NB4 (cell line): ENCODE measurements around the gene METTL23.

Experiments used
- MYC ChIP-seq: IDR thresholded peaks from 2 replicates; pipeline ENCODE4 v1.6.1; 2011; ENCODE audit warnings: low read depth, low read length
- POLR2A ChIP-seq: IDR thresholded peaks from 2 replicates; pipeline ENCODE4 v1.6.1; 2011; ENCODE audit warnings: mild to moderate bottlenecking; ENCODE audit not compliant: insufficient read length; ENCODE audit errors: extremely low read depth
- TF ChIP-seq, protein P1 (sequence below): IDR thresholded peaks from one replicate; pipeline ENCODE4 v1.5.1; 2012; ENCODE audit warnings: low read depth, low read length
- TF ChIP-seq, protein P2 (sequence below): IDR thresholded peaks from 2 replicates; pipeline ENCODE4 v1.6.1; 2011; ENCODE audit warnings: low read depth, low read length

DNA sequence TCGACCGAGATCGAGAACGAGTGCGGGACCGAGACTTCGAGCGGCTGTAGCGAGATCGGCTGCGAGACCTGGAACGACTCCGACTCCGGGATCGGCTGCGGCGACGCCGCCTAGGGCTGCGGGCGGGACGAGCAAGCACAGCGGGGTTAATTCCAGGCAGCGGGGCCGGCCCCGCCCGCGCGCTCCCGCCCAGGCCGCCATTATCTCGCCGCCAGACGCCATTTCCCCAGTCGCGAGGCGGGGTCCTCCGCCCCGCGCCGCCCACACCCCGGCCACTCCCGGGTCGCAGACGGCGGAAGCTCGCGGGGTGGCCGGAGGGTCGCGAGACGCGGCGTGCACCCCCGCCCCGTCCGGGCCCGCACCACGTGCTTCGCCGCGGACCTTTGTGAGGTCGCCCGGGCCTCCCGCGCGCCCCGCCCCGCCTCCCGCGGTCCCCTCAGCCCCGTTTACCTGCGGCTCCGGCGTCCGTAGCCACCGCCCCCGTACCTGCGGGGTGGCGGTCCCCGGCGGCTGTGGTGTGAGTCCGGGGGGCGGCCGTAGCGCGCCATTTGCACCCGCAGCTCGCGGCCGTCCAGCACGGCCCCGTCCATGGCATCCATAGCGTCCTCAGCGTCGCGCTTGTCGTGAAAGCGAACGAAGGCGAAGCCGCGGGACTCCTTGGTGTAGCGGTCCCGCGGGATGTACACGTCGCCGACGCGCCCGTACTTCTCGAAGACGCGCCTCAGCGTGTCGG lies 9.9 kb downstream of the METTL23 start:
- TF ChIP-seq POLR2A (peak; percentile 29), MYC (peak; percentile 50; the same call in 1 of the 2 replicates)
- TF ChIP-seq, protein P1, sequence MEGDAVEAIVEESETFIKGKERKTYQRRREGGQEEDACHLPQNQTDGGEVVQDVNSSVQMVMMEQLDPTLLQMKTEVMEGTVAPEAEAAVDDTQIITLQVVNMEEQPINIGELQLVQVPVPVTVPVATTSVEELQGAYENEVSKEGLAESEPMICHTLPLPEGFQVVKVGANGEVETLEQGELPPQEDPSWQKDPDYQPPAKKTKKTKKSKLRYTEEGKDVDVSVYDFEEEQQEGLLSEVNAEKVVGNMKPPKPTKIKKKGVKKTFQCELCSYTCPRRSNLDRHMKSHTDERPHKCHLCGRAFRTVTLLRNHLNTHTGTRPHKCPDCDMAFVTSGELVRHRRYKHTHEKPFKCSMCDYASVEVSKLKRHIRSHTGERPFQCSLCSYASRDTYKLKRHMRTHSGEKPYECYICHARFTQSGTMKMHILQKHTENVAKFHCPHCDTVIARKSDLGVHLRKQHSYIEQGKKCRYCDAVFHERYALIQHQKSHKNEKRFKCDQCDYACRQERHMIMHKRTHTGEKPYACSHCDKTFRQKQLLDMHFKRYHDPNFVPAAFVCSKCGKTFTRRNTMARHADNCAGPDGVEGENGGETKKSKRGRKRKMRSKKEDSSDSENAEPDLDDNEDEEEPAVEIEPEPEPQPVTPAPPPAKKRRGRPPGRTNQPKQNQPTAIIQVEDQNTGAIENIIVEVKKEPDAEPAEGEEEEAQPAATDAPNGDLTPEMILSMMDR = no peak
- TF ChIP-seq, protein P2, sequence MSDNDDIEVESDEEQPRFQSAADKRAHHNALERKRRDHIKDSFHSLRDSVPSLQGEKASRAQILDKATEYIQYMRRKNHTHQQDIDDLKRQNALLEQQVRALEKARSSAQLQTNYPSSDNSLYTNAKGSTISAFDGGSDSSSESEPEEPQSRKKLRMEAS = peak; percentile 86
